Activated T-cell treated with anti-CD3 and anti-CD28 coated beads, Interleukin-2, amount 50 U/mL, for 1 hour (primary cell): ENCODE measurements around the gene DCP1A.
"Not testable (repeated sequence)": the region's sequence is repeated elsewhere in the genome, so short reads cannot be mapped to it uniquely, and the experiment has no call there.

Source experiments
- DNase-seq: peaks from one replicate; pipeline ENCODE4 v3.0.0-alpha.2; 2020

Gene DCP1A

GRCh38 chr3:53261712-53262111 is 85.6 kb downstream of the DCP1A start:
- DNase-seq: no peak

- no peak for DNase-seq
Observed at GRCh38 chr3:53260286-53260785, 87.0 kb downstream of the DCP1A start.

GRCh38 chr3:53259427-53260259 is 87.7 kb downstream of the DCP1A start:
- DNase-seq: no peak

DNA sequence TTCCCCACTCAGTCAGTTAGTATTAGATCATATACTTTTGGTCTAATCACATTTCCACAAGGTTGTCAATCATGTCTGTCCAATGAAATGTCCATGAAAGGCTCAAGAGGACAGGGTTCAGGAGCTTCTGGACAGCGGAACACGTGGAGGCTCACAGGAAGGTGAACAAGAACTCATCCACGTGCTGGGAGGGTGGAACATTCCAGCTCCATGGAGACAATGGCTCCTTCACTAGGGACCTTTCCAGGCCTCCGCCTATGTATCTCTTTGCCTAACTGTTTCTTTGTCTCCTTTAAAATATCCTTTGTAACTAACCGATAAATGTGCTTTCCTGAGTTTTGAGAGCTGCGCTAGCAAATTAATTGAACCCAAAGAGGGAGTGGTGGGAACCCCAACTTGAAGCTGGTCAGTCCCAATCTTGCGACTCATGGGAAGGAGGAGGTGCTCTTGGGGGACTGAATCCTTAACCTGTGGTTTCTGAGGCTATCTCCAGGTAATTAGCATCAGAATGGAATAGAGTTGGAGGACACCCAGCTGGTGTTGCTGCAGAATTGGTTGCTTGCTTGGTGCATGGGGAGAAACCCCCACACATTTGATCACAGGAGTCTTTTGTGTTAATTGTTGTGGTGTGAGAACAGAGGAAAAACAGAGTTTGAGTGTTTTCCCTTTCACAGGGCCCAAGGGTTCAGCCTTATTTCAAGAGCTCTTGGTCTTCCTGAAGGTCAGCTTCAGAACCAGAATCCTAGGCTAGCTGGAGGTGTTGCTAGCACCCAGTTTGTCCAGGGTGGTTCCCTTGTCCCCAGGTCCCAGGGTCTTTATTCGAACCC is 88.5 kb downstream of the DCP1A start:
- DNase-seq: no peak

DNA sequence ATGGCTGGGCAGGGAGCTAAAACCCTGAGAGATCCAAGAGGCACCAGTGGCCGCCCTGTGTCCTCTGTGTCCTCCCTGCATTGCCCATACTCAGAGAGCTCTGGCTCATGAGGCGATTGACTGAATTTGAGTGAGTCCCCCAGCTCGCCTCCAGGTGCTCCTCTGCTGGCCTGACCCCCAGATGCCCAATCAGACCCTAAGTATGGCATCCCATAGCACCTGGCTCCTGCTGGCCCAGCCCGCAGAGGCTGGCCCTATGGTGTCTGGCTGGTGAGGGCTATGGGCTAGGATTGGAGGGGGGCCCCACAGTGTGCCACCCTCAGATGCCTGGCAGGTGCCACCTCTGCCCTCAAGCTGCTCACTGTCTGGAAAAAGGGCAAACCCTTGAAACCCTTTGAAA is 89.9 kb downstream of the DCP1A start:
- DNase-seq: no peak

DNA sequence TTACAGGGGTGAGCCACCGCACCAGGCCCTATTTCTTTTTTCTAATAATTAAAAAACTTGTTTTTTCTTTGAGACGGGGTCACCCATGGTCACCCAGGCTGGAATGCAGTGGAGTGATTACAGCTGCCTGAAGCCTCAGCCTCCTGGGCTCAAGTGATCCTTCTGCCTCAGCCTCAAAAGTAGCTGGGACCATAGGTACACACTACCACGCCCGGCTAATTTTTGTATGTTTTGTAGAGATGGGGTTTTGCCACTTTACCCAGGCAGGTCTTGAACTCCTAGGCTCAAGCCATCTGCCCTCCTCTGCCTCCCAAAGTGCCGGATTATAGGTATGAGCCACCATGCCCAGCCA is 90.7 kb downstream of the DCP1A start:
- DNase-seq: no peak

- peak; percentile 81 for DNase-seq
Observed at GRCh38 chr3:53255775-53256703, 91.3 kb downstream of the DCP1A start, which contains the start of gene TKT. Gene TKT, minus strand, starts transcription at chr3:53256022. Its CDS starts 80 bp downstream, at chr3:53255942.

GRCh38 chr3:53255423-53255774 is 91.9 kb downstream of the DCP1A start:
- peak; percentile 53 for DNase-seq

GRCh38 chr3:53254509-53255422 is 92.6 kb downstream of the DCP1A start:
- peak; percentile 53 for DNase-seq

DNA sequence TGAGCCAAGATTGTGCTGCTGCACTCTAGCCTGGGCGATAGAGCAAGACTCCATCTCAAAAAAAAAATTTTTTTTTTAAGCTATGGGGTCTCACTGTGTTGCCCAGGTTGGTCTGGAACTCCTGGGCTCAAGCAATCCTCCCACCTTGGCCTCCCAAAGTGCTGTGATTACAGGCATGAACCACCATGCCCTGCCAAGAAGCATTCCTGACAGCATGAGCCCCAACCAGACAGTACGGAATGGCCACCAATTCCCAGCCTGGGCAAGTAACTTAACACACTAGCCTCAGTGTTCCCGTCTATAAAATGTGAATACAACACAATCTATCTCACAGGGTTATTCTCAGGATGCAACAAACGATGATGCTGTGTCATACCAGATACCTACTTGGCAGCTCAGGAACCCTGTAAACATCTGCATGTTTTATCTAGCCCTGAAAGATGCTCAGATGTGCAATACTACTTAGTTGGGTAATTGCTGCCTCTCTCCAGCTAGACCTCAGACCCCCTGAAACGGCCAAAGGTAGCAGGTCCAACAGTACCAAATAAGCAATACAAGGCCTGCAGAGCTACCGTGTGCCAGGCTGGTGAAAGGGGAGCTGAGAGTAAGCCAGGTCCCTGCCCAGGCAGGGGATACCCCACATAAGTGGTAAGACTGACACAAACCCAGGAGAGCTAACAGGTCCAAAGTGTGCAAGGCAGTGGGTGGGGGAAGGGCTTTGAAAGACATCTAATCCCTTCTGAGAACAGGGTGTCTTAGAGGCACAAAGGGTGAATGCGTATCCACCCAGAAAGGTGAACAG is 93.4 kb downstream of the DCP1A start:
- no peak for DNase-seq

- DNase-seq: not testable (repeated sequence)
Observed at GRCh38 chr3:53252947-53253322, 94.4 kb downstream of the DCP1A start.

- DNase-seq: no peak
Observed at GRCh38 chr3:53252096-53252946, 95.0 kb downstream of the DCP1A start.

DNA sequence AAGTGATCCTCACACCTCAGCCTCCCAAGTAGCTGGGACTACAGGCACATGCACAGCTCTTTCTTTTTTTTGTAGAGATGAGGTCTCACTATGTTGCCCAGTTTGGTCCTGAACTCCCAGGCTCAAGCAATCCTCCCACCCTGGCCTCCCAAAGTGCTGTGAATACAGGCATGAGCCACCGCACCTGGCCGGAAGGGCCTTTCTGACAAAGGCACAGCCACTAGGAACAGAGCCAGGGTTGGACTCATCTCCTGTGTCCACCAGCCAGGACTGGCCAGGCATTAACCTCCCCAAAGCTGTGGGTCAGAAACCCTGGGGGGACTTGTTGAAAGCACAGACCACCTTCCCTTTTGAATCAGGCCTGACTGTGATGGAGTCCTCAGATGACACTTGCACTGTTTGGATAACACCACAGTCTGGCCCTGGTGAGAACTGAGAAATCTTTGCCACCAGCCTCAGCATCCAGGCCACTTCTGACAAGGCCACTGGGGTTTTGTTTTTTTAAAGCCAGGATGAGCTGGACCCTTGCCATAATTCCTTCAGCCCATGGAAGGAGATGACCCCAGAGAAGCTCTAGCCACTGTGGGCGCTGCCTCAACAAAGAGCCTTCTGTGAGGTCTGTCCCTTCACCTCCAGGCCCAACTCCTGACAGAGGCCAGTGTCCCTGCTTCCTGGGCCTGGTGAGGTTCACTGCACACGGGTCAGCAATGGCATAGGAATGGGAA is 96.3 kb downstream of the DCP1A start:
- DNase-seq: no peak

GRCh38 chr3:53250453-53250852 is 96.9 kb downstream of the DCP1A start:
- DNase-seq: no peak

- no peak for DNase-seq
Observed at GRCh38 chr3:53248161-53248560, 99.2 kb downstream of the DCP1A start.

- DNase-seq: no peak
Observed at GRCh38 chr3:53247619-53248018, 99.7 kb downstream of the DCP1A start.

- no peak for DNase-seq
Observed at GRCh38 chr3:53244271-53244670, 103.1 kb downstream of the DCP1A start.

- DNase-seq: no peak
Observed at GRCh38 chr3:53243785-53244184, 103.6 kb downstream of the DCP1A start.

DNA sequence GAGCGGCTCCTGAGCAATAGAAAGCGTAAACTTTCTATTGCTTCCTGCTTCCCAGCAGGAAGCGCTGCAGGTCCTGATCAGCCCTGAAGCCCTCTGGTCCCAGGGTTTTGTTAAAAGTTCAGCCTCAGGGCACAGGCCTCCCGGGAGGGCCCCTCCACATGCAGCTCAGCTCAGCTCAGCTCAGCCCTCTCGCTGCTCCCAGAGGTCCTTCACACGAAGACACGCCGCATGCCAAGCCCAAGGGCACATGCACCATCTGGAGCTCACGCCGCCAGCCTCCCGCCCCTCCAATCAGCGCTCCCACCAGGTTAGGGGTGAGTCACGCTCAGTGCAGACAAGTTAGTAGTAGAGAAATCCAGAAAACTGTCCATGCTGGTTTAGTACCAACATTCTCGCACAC is 104.2 kb downstream of the DCP1A start:
- no peak for DNase-seq
